Fibroblast of skin of back (primary cell): ENCODE measurements around the gene FRMD4A.

ENCODE experiments used
- DNase-seq: peaks from one replicate; pipeline ENCODE4 v3.0.0-alpha.2; 2013

Gene FRMD4A

GRCh38 chr10:14293526-14293925, 37.2 kb downstream of the FRMD4A start:
- no peak for DNase-seq

GRCh38 chr10:14291296-14291695, 39.4 kb downstream of the FRMD4A start:
- DNase-seq = no peak

GRCh38 chr10:14285941-14286560, 44.7 kb downstream of the FRMD4A start:
- DNase-seq = no peak

GRCh38 chr10:14282276-14282675, 48.4 kb downstream of the FRMD4A start:
- DNase-seq = peak; percentile 5

- no peak for DNase-seq
These were observed 52.2 kb downstream of the FRMD4A start for GRCh38 chr10:14278533-14278932.

DNA sequence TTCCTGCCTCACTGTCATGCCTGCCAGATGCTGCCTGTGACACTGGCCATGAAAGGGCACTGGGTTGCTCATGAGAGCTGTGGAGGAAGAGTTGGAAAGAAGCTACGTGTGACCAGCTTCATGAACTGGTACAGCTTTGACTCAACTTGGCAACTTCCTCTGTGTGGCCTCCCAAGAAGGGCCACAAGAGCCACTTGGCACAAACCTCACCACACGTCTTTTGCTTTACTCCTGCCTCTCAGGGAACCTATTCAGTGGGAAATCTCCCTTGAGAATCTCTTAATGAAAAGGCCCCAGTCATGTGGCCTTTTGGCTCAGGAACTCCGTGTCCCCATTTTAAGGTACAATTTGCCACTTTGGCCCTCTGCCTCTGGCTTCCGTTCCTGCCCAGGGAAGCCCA, 54.5 kb downstream of the FRMD4A start:
- no peak for DNase-seq

GRCh38 chr10:14271621-14272020, 59.1 kb downstream of the FRMD4A start:
- DNase-seq = peak; percentile 26

- DNase-seq = no peak
These were observed 60.4 kb downstream of the FRMD4A start for GRCh38 chr10:14270370-14270769.

DNA sequence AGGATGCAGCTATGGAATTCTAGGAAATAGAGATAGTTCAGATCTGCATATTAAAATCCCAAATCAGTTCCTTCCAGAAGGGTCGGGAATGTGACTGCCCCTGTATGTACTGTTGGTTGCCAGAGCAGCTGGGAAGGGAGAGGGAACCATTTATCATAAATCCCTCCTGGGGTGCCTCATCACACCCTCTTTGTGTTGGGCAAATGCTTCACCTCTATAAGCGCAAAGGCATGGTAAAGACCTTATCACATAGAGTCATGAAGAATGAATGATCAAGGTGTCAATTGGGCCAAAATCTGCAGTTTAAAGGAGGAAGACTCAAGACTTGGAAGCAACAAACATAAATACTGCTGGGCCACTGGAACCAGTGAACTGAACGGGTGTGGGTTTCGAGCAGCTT, 65.0 kb downstream of the FRMD4A start:
- DNase-seq = no peak

- no peak for DNase-seq
These were observed 67.8 kb downstream of the FRMD4A start for GRCh38 chr10:14262836-14263425.

- no peak for DNase-seq
These were observed 69.4 kb downstream of the FRMD4A start for GRCh38 chr10:14261336-14261735.

- DNase-seq = peak; percentile 8
These were observed 70.8 kb downstream of the FRMD4A start for GRCh38 chr10:14259696-14260566.

DNA sequence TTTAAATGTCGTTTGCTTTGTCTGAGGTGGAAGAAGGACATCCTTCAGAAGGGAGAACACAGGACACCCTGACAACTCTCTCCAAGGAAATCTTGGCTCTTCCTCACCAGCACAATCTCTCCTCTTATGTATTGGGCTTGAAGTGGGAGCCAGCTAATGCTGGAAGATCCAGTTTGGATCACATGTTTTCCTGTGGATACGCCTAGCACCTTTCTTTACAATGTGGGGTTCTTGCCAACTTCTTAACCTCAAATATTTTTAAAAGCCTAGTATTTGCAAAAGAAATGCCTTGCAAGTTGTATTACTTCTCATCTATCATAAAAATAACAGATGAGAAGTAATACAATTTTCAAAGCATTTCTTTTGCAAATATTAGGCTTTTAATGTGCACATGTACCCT, 76.4 kb downstream of the FRMD4A start:
- peak; percentile 37 for DNase-seq

GRCh38 chr10:14253711-14254110, 77.0 kb downstream of the FRMD4A start:
- no peak for DNase-seq

DNA sequence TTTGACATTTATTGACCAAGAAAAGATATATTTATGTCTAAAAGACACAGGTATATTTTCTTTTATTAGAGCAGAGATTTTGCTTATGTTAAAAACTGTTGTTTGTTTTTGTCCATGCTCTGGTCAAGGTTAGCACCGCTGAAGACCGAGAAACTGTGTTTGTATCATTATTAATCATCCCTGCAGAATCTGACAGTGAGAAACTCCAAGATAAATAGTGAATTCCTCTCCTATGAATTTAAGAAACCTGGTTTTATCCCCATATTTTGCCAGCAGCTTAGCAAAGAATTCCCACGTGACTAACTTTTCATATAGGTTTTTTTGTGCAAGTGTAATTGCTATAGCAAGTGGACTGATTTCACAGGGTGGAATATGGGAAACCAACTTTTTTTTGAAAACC, 77.6 kb downstream of the FRMD4A start:
- DNase-seq = peak; percentile 60

DNA sequence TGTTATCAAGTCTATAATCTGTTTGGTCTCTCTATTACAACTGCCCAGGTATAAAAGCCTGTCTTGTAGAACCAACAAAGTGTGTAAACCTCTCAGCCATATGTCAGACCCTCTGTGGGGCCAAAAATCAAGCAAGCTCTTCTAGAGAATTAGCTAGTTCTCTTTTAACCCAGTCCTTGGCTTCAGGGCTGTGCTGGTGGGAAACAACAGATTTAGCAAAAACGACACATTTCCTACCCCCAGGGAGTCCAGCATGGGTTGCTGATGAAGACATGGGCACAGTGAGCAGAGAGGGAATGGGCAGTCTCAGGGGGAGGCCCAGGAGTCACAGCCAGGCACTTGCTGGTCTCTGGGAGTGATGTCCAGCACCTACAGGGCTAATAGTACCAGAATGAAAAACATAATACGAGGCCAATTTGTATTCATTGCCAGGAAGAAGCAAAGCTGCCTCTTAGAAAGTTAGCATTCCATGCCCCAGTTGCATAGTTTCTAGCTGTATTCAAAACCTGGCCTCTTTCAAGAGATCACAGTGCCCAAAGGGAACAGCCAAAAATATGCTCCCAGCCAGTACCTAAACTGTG, 80.1 kb downstream of the FRMD4A start:
- no peak for DNase-seq

GRCh38 chr10:14247377-14248116, 83.2 kb downstream of the FRMD4A start:
- no peak for DNase-seq

DNA sequence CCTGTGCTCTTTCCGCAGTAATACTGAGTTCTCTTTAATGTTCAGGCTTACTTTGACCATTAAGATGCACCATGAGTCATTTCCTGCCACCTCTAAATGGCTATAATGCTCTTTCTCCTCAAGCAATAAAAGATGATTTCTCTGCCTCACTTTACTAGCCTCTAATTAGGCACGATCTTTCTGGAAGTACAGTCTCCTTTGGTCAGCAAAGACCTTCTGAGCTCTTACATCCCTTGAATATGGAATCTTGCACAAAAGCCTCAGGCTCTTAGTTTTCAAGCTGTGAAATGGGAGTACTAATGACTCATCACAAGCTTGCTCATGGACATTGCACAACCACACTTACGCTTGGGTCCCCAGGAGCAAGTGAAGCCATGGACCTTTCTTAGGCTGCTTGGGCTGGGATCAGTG, 85.9 kb downstream of the FRMD4A start:
- DNase-seq = peak; percentile 27

GRCh38 chr10:14244147-14244546, 86.6 kb downstream of the FRMD4A start:
- no peak for DNase-seq

- no peak for DNase-seq
These were observed 87.5 kb downstream of the FRMD4A start for GRCh38 chr10:14243221-14243620.

GRCh38 chr10:14241196-14241595, 89.5 kb downstream of the FRMD4A start:
- DNase-seq = no peak
